Ascending aorta (tissue), 2 donors: ENCODE data around the gene DERL3. TPM values are rescaled to one million over a fixed set of nuclear protein-coding genes. Genes with fewer than 3 reads are reported as not detected.

Experiments used
- DNase-seq, 2 donors: peaks; one replicate each; pipeline ENCODE4 v3.0.0-alpha.2; 2019; ENCODE audit warnings: low spot score in 2 of 2
- H3K27ac ChIP-seq, 2 donors: fragments of 200-600 bp; sonication (generic); one replicate each; pipeline ENCODE4 v1.5.1; 2016 to 2017; ENCODE audit warnings: mild to moderate bottlenecking in 1 of 2
- H3K27me3 ChIP-seq: fragments of 200-600 bp; sonication (generic); one replicate; pipeline ENCODE4 v1.5.1; 2017
- H3K36me3 ChIP-seq, 2 donors: fragments of 200-600 bp; sonication (generic); one replicate each; pipeline ENCODE4 v1.5.1; 2016
- H3K4me1 ChIP-seq, 2 donors: fragments of 200-600 bp; sonication (generic); one replicate each; pipeline ENCODE4 v1.5.1; 2016 to 2017; ENCODE audit warnings: mild to moderate bottlenecking in 1 of 2
- H3K4me3 ChIP-seq, 2 donors: fragments of 200-600 bp; sonication (generic); one replicate each; pipeline ENCODE4 v1.5.1; 2016 to 2017; ENCODE audit warnings: mild to moderate bottlenecking in 1 of 2
- H3K9me3 ChIP-seq, 2 donors: fragments of 200-600 bp; sonication (generic); one replicate each; pipeline ENCODE4 v1.5.1; 2016
- CTCF ChIP-seq, 3 experiments: fragments of 200-600 bp in 2 of 3; fragments of 450-650 bp in 1 of 3; sonication (generic) in 2 of 3; IDR thresholded peaks; one replicate each; pipeline ENCODE4 v1.5.1; 2016 to 2019; ENCODE audit warnings: antibody characterized with exemption in 3 of 3, mild to moderate bottlenecking in 1 of 3, moderate library complexity in 1 of 3
- intact Hi-C: fragments of 100-400 bp; cut with DNase I; formaldehyde crosslinking; loops from one replicate; pipeline ENCODE4 v1.15.1; 2023
- total RNA-seq: library from RNA; depleted of rRNA; stranded (reverse); fragments of >200 nt; gene quantifications from one replicate; pipeline ENCODE4 v1.1.0, GENCODE V29; 2016

The DERL3 gene
- total RNA-seq, 1 donor from 2014 or later, result 7.5 TPM

- peaks cover 30 to 47% of the 10 kb centered on the region in 2 donors for H3K36me3 ChIP-seq
These were observed 46.8 kb downstream of the DERL3 start for GRCh38 chr22:23791738-23792645.

GRCh38 chr22:23790819-23791737, 47.7 kb downstream of the DERL3 start:
- H3K4me1 ChIP-seq, result peaks cover 4 to 9% of the 10 kb centered on the region in 2 donors
- H3K4me3 ChIP-seq, result no peak overlapping the region
- intact Hi-C loops, result no loop called here
- H3K27ac ChIP-seq, result no peak overlapping the region
- no peak for DNase-seq
- no peaks in the 10 kb centered on the region for H3K9me3 ChIP-seq
- H3K27me3 ChIP-seq, result no peaks in the 10 kb centered on the region
- no peak for TF ChIP-seq CTCF (IDR thresholded peaks at IDR 0.05)
- peaks cover 26 to 40% of the 10 kb centered on the region in 2 donors for H3K36me3 ChIP-seq

More at GRCh38 chr22:23791738-23792645, 46.8 kb downstream of the DERL3 start:
- Histone ChIP-seq H3K27me3 (no peaks in the 10 kb centered on the region), H3K4me3 (no peak overlapping the region), H3K27ac (no peak overlapping the region), H3K9me3 (no peaks in the 10 kb centered on the region), H3K4me1 (peaks cover 0 to 4% of the 10 kb centered on the region in 2 donors)
- intact Hi-C loops, result no loop called here
- TF ChIP-seq CTCF (IDR thresholded peaks at IDR 0.05), result no peak
- DNase-seq, result no peak

- Histone ChIP-seq H3K27ac (no peak overlapping the region), H3K4me1 (peaks cover 4 to 10% of the 10 kb centered on the region in 2 donors), H3K9me3 (no peaks in the 10 kb centered on the region), H3K27me3 (no peaks in the 10 kb centered on the region), H3K36me3 (peaks cover 14 to 31% of the 10 kb centered on the region in 2 donors), H3K4me3 (no peak overlapping the region)
- intact Hi-C loops, result loop anchor here (2.0 kb wide), 1 partner anchor 17 kb away; the partner anchor contains the start of gene MMP11
- TF ChIP-seq CTCF (IDR thresholded peaks at IDR 0.05), result no peak
- no peak for DNase-seq
These were observed 49.2 kb downstream of the DERL3 start for GRCh38 chr22:23789638-23790037.

GRCh38 chr22:23789121-23789520, 49.7 kb downstream of the DERL3 start:
- intact Hi-C loops, result loop anchor here (2.0 kb wide), 1 partner anchor 16 kb away; the partner anchor contains the start of gene MMP11

More at GRCh38 chr22:23789121-23789520, 49.7 kb downstream of the DERL3 start:
- DNase-seq, result no peak
- H3K4me3 ChIP-seq, result no peak overlapping the region
- H3K27me3 ChIP-seq, result no peaks in the 10 kb centered on the region
- H3K4me1 ChIP-seq, result peaks cover 4 to 10% of the 10 kb centered on the region in 2 donors
- peaks cover 8 to 25% of the 10 kb centered on the region in 2 donors for H3K36me3 ChIP-seq
- no peak overlapping the region for H3K27ac ChIP-seq
- no peak for TF ChIP-seq CTCF (IDR thresholded peaks at IDR 0.05)
- H3K9me3 ChIP-seq, result no peaks in the 10 kb centered on the region
